GM21381 (cell line): ENCODE measurements around the gene HSF4.
A peak's percentile ranks its signal among the peaks of the same experiment; 100 is the strongest.

Experiments used
- ATAC-seq: cut with Tn5 transposase; IDR thresholded peaks from one replicate; pipeline ENCODE4 v1.9.1; 2021; ENCODE audit warnings: mild to moderate bottlenecking, moderate library complexity; ENCODE audit not compliant: unreplicated experiment

HSF4 gene

DNA sequence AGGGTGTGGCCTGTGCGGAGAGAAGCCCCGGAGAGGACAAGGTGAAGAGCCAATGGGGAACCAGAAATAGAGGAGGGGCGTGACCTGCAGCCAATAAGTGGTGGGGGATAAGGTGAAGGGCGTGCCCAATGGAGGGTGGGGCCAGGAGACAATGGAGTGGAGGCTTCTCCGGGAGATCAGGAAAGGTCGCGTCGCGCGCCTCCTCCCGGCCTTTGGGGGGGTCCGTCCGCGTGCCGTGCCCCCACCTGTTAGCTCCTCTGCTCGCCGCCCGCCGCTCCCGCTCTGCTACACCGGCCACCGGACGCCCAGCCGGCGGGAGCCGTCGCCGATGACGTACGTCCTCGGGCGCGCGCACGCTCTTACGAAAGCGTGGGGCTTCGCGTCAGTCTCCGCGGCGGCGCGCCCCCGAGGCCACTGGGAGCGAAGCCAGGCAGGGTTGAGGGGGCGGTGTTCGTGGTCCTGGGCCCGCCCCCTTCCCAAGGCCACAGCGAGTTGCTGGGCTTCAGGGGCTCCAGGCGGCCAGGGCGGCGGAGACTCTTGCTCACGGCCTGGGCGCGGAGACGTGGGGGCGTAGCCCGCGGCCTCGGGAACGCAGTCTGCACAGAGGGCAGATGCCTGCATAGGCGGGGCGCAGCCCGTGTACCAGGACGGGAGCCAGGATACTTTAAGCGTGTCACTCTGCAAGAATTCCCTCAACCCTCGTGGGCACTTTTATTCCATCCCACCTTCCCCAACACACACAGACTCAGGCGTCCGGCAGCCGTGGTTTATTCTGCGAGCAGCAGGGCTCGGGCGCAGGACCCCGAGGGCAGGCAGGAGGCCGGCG lies 19.3 kb downstream of the HSF4 start, which contains the start of gene MATCAP1:
MATCAP1 (minus strand) TSS at position 337 of the 826 bp plus-strand sequence. CDS start 3,353 bp downstream, outside the sequence.
- ATAC-seq = peak; percentile 92

DNA sequence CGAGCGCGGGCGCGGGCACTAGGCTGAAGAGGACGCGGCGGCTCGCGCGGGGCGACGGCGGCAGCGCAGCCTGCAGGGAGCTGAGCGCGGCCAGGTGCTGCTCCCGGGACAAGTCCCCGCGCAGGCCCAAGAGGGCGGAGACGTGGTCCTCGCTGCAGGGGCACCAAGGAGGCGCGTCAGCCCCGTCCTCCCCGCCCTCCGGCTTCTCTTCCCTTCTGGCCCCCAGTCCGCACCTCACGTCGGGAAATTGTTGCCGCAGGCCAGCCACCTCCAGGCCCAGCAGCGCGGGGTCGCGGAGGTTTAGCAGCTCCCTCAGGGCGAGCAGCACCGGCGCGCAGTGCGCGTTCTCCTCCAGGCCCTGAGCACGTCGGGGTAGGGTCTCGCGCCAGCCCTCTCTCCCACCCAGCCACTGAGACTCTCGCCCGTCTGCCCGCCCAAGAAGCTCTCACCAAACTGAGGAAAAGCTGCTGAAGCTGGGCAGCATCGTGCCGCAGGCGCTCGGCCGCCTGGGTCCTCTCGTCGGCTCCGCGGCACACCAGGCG lies 20.0 kb downstream of the HSF4 start:
- ATAC-seq = no peak

DNA sequence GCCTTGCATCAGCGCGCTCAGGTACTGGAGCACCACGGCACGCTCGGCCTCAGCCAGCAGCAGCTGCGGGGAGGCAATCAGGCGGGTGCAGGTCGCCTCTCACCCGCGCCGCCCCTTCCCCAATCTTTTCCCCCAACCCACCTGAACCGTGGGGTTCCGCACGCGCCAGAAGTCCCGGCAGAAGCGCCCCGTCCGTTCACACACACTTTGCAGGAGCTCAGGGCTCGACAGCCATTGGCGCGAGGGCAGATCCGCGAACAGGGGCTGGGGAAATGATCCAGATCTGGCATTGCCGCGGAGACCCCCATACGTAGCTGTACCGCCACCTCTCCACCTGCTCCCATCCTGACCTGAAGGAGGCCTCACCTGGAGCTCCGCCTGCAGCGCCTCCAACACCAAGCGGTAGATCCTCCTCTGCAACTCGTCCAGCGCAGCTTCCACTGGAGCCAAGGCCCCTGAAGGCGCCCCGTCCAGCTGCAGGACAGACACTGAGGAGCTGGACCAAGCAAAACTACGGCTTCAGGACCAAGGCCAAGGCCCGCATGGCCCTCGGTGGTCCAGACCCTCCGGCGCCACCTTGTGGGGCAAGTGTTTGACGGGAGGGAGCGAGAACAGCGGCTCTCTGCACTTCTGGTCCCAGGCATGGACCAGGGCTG lies 20.6 kb downstream of the HSF4 start:
- no peak for ATAC-seq

DNA sequence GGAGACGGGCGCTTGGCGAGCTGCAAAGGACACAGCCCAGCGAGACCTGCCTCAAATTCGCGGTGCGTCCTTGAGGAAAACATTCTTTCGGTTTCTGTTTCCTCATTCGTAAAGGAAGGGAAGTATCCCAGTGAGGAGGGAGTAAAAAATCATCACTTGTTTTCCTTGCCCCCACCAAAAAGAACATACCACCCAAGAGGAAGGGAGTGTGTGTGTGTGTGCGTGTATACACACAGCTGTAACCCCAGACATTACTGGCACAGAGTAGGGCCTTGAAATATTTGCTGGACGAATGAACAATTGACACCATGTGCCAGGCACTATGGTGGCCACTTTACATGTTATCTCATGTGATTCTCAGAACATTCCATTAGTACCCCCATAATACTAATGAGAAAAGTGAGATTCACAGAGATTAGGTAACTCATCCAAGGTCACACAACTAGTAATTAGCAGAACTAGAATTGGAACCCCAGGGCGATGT lies 21.1 kb downstream of the HSF4 start:
- no peak for ATAC-seq

DNA sequence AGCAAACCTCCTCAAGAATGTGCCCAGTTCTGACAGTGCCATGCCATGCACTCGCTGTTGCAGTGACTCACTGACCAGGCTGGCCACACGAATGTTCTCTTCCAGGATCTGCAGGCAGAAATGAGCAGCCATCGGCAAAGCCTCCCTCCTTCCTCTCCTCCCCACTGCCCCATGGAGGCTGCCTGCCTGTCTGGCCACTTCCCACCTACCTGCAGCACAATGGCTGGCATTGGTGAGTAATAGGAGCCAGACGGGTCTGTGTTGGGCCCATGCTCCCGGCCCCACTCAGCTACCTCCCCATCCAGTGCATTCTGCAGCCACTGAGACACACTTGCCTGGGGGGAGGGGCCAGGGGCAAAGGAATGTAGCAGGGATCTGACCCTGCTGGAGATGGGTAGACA lies 22.0 kb downstream of the HSF4 start:
- ATAC-seq = no peak

DNA sequence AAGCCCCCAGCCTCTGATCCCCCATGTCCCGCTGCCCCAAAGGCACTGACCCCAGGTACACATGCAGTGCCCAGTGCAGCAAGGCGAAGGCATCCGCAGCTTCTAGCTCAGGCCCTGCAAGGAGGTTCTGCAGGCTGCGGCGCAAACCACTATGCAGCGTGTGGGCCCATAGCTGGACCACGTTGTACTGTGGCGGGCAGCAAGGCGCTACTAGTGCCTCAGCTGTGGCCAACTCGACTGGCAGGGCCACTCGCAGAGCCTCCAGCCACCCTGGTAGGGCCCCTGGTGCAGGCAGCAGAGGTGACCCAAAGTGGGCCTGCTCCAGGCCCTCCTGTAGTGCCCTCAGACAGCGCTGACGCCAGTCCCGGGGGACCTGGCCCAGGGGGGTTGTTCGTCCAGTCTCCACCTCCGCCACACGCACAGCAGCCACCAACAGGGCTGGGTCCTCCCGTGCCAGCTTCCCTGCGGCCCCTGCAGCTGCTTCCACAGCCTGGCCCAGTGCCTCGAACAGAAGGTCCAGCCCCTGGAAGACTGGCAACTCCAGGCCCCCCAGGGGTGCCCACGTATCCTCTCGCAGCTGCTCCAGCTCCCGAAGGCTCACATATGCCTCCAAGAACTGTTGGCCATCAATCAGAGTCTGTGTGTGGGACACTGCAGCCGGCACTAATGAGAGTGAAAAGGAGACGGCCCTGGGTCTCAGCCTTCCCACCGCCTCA lies 22.8 kb downstream of the HSF4 start:
- no peak for ATAC-seq

DNA sequence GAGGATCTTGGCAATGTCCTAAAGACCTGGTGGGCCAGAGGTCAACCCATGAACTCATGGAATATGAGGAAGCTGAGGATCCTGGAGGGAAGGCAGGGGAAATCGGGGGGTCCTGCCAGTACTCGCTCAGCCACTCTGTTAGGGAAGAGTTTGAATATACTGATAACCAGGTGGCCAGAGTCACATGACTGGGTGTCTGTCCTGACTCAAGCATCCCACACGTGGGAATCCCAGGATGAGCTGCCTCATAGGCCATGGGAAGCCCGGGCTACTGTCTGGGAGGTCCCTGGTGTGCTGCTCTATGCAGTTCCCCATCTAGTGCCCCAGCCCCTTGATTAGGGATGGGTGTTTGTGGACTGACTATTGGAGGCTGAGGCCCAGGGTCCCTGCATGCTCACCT lies 23.8 kb downstream of the HSF4 start:
- ATAC-seq = no peak

DNA sequence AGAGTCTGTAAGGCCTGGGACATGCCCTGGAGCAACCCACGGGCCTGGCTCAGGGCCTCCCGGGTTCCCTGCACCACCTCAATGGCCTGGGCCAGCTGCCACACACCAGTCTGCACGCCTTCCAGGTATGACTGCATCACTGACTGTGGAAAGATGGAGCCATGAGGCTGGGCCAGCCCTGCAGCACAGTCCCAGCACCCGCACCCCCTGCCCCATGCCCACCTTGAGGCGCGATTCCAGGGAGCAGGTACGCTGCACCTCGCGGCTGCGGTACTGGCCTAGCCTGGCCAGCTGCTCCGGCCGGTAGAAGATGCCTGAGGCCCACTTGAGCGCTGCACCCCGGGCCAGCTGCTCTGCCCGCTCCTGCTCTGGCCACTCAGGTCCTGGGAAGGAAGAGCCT lies 24.3 kb downstream of the HSF4 start:
- no peak for ATAC-seq

DNA sequence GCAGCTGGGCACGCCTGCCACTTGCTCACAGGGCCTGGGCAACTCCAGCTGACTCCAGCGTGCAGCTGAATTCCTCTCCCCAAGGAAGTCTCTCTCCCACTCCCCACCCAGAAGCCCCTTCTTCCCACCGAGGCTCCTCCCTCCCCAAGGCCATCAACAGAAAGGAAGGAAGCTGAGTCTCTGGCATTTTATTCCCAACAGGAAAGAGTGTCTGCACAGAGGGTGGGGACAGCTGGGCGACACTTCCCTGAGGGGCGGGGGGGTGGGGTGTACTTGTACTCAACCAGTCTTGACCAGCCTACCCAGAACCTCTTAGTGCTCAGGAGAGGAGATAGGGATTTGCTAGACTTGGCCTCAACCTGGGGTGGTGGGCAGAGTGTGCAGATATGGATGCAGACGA lies 25.5 kb downstream of the HSF4 start, which contains the start of gene EXOC3L1:
EXOC3L1 (minus strand) TSS at position 96 of the 400 bp plus-strand sequence. CDS start 460 bp downstream, outside the sequence.
- ATAC-seq = no peak

DNA sequence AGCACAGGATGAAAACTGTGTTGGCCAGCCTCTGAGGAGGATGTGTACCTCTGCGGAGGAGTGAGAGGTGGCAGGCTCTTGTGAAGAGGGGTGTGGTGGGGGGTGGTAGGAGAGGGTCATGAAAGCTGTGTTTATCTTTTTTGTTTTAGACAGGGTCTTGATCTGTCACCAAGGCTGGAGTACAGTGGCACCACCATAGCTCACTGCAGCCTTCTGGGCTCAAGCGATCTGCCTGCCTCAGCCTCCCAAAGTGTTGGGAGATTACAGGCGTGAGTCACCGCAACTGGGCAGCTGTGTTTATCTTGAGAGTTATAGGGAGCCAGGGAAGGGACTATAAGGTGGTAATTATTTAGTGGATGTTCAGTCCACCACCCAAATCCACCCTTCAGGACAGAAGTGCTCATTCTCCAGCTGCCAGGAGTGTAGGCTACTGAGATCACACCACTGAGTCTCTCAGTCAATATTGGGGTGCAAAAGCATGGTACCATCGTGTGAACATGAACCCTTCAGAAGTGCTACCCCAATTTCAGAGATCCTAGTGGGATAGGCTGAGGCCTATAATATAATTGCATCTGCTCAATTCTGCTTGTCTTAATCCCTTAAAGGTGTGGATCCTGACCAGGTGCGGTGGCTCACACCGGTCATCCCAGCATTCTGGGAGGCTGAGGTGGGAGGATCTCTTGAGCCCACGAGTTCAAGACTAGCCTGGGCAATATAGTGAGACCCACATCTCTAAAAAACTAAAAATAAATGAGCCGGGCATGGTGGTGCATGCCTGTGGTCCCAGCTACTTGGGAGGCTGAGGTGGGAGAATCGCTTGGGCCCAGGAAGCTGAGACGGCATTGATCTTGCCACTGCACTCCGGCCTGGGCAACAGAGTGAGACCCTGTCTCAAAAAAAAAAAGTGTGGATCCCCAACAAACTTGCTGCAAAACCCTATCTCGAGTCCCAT lies 26.2 kb downstream of the HSF4 start:
- ATAC-seq = no peak

DNA sequence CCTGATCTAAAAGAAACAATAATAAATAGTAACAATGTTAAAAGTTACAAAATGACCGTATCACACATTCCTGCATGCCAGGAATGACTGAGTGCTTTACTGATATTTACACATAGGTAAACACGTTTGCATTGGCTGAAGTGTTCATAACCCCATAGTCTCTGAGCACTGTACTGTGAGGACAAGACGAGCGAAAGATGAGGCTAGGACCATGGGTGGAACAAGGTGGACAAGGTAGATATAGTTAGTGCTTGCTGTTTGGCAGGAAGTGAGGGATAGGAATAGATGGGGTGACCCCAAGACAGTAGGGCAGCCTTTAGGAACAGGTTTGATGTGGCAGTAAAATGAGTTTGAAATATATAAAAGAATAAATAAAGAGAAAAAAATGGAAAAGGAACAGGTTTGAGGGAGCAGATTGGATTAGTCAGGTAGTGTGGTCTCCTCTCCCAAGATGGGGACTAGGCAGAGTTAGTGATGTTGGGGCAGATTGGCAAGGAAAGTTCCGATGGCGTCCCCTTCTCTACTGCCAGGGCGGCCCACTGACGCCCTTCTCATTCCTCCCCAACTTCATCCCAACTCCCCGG lies 27.0 kb downstream of the HSF4 start:
- ATAC-seq = no peak

DNA sequence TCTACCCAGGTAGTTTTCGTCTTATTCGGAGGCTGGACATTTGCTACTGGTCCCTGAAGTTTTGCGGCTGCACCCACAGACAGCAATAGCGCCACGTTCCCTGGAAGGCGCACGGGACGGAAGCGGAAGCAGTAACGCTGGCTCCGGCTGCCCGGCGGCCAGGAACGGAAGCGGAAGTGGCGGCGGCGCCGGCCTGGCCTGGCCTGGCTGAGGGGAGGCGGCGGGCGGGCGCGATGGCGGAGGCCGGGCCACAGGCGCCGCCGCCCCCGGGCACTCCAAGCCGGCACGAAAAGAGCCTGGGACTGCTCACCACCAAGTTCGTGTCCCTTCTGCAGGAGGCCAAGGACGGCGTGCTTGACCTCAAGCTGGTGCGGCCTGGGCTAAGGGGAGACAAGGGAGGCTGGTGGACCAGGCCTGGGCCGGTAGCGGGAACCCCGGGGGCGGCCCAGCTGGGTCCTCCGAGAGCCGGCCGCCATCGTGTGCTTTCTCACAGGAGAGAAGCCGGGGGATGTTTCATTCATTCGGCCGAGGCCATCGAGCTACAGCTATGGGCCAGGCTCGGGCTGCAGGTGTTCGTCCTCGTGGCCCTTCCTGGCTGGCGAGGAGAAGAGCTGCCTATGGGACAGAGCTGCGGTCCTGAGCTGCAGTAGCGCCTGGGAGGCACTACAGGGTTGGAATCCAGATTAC lies 27.6 kb downstream of the HSF4 start, which contains the start of gene E2F4:
E2F4 (plus strand) TSS at position 161 of the 687 bp plus-strand sequence; CDS start at position 234, 73 bp downstream.
- ATAC-seq = peak; percentile 95

DNA sequence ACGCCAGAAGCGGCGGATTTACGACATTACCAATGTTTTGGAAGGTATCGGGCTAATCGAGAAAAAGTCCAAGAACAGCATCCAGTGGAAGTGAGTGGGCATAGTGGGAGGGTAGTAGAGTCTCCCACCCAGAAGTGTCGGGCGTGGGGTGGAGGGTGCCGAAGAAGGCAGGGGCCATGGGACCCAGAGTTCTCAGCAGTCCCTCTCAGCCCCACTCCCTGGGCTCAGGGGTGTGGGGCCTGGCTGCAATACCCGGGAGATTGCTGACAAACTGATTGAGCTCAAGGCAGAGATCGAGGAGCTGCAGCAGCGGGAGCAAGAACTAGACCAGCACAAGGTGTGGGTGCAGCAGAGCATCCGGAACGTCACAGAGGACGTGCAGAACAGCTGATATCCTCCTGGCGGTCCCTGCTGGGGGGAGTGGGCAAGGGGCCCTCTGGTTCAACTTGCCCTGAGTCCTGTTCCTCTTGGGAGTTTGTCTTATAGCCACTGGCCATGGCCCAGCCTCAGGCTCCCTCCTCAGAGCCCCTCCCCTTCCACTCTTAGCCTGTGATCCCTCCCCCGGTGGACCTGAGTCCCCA lies 28.3 kb downstream of the HSF4 start:
- no peak for ATAC-seq

DNA sequence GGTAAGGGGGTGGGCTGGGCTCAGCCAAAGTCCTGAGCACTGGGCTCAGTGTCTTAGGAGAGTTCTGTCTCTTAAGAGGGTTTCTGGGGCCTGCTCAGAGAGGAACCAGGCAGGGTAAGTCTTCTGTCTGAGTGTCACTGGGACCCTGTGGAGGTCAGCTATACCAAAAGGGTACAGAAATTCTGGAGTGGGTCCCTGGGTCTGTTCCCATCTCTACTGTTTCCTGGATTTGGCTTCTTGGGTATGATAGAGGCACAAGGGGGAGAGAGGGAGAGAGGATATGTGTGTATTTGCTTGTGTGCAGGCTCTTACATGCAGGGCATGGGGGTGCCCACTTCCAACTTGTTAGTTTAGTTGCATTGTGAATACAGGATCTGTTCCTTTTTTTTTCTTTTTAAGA lies 29.0 kb downstream of the HSF4 start:
- ATAC-seq = no peak

DNA sequence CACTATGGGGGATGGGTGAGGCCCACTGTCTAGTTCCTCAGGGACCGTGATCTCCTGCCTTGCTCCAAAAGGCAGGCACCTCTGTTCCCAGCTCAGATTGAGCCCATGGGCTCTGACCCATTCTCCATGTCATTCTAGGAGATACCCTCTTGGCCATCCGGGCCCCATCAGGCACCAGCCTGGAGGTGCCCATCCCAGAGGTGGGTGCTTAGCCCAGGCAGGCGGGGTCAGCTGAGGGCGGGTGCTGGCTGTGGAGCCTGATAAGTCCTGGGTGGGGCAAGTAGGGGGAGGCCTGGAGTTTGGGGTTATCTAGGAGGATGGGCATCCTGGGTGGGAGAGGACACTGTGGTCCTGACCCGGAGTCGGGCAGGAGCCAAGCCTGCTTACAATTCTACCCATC lies 29.7 kb downstream of the HSF4 start:
- ATAC-seq = no peak

DNA sequence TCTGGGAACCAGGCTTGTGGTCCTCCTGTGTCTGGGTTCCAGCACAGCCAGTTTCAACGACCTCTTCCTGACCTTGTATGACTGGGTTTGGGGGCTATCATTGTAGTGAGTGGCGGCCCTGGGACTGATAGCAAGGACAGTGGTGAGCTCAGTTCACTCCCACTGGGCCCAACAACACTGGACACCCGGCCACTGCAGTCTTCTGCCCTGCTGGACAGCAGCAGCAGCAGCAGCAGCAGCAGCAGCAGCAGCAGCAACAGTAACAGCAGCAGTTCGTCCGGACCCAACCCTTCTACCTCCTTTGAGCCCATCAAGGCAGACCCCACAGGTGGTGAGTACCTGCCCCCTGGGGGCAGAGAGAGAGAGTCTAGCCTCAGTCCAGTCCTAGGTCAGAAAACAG lies 31.1 kb downstream of the HSF4 start:
- no peak for ATAC-seq

DNA sequence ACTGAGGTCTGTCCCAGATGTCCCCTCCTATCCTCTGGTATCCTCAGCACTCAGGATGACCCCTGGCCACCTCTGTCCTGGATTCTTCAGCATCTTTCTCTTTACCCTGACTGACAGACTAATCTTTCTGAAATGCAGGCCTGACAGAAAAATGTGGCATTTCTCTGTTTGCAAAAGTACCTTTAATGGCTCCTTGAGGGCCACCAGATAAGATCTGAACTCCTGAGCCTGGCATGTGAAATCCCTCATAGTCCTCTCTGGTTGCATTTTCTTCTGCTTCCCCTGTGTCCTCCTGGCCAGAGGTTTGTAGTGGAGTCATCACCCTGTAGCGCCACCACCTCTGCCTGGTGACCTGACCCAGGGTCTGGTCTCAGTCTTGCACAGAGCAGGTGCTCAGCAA lies 32.3 kb downstream of the HSF4 start:
- no peak for ATAC-seq

DNA sequence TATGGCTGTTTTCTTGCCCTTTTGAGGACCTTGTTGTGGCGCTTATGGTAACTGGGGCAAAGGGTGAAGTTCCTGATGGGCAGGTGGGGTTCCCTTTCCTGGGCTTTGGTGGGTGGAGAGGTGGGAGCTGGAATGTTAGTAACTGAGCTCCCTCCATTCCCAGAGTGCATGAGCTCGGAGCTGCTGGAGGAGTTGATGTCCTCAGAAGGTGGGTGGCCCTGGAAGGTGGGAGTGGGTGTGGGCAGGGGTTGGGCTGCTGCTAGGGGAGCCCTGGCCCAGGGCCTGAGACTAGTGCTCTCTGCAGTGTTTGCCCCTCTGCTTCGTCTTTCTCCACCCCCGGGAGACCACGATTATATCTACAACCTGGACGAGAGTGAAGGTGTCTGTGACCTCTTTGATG lies 33.2 kb downstream of the HSF4 start:
- no peak for ATAC-seq
